Osteoblast (primary cell): Measurements from ENCODE around the gene PSPN. TPM values are rescaled to one million over a fixed set of nuclear protein-coding genes. Genes with fewer than 3 reads are reported as not detected.

Source experiments
- DNase-seq: peaks from one replicate; pipeline ENCODE4 v3.0.0; 2011; ENCODE audit warnings: low spot score, mixed read lengths; ENCODE audit not compliant: insufficient read length; ENCODE audit errors: missing footprints
- H2AFZ ChIP-seq: 2 replicates; pipeline ENCODE4 v1.6.0; 2011; ENCODE audit warnings: mild to moderate bottlenecking, low read length
- H3K27ac ChIP-seq: 2 replicates; pipeline ENCODE4 v1.5.1; 2011; ENCODE audit warnings: mild to moderate bottlenecking, low read depth, low read length, moderate library complexity
- H3K27me3 ChIP-seq: 2 replicates; pipeline ENCODE4 v1.6.0; 2012; ENCODE audit warnings: mild to moderate bottlenecking, control low read depth, inconsistent platforms, low read length, moderate library complexity; ENCODE audit not compliant: insufficient read depth
- H3K36me3 ChIP-seq: 2 replicates; pipeline ENCODE4 v1.5.1; 2011; ENCODE audit warnings: mild to moderate bottlenecking, low read length, control low read depth, moderate library complexity; ENCODE audit not compliant: insufficient read depth
- H3K4me1 ChIP-seq: 2 replicates; pipeline ENCODE4 v1.5.1; 2011; ENCODE audit warnings: mild to moderate bottlenecking, low read length, control low read depth, moderate library complexity; ENCODE audit not compliant: insufficient read depth
- H3K4me2 ChIP-seq: 2 replicates; pipeline ENCODE4 v1.6.0; 2011; ENCODE audit warnings: mild to moderate bottlenecking, low read length; ENCODE audit not compliant: insufficient read depth
- H3K4me3 ChIP-seq: fragments of 200-600 bp; sonication (generic); 3 replicates; pipeline ENCODE4 v1.5.1; 2012; ENCODE audit warnings: mild to moderate bottlenecking, low read length, inconsistent platforms; ENCODE audit not compliant: insufficient read depth
- H3K79me2 ChIP-seq: 2 replicates; pipeline ENCODE4 v1.6.0; 2012; ENCODE audit warnings: mild to moderate bottlenecking, low read length, control low read depth, inconsistent platforms; ENCODE audit not compliant: insufficient read depth
- H3K9me3 ChIP-seq: 2 replicates; pipeline ENCODE4 v1.5.1; 2011; ENCODE audit warnings: low read depth, low read length, control low read depth
- H4K20me1 ChIP-seq: 2 replicates; pipeline ENCODE4 v1.6.0; 2012; ENCODE audit warnings: mild to moderate bottlenecking, low read length, control low read depth; ENCODE audit not compliant: insufficient read depth
- CTCF ChIP-seq: IDR thresholded peaks from 2 replicates; pipeline ENCODE4 v1.5.1; 2011; ENCODE audit warnings: mild to moderate bottlenecking, low read depth, low read length, moderate library complexity; ENCODE audit errors: extremely low read depth
- total RNA-seq: library from RNA; depleted of rRNA; stranded (reverse); fragments of >200 nt; gene quantifications from 2 replicates; pipeline ENCODE4 v1.2.3, GENCODE V29; 2012

The PSPN gene
- total RNA-seq, 1 donor = 1.1 TPM

GRCh38 chr19:6381030-6381750 is 5.5 kb upstream of the PSPN start:
- H3K27me3 ChIP-seq = no peaks in the 10 kb centered on the region
- no peak for TF ChIP-seq CTCF

GRCh38 chr19:6379744-6380143 is 4.0 kb upstream of the PSPN start:
- Histone ChIP-seq H3K79me2 (no peaks in the 10 kb centered on the region), H3K36me3 (peaks cover 43% of the 10 kb centered on the region), H3K4me2 (no peak overlapping the region), H3K27ac (no peak overlapping the region), H3K27me3 (no peaks in the 10 kb centered on the region), H3K9me3 (no peaks in the 10 kb centered on the region), H3K4me3 (no peak overlapping the region), H2AFZ (no peak overlapping the region), H4K20me1 (no peaks in the 10 kb centered on the region), H3K4me1 (no peaks in the 10 kb centered on the region)
- peak; percentile 83 for DNase-seq
- no peak for TF ChIP-seq CTCF

More at GRCh38 chr19:6381030-6381750, 5.5 kb upstream of the PSPN start:
- H3K79me2 ChIP-seq = no peaks in the 10 kb centered on the region
- H3K27ac ChIP-seq = no peak overlapping the region
- peak; percentile 21 for DNase-seq
- H3K9me3 ChIP-seq = no peaks in the 10 kb centered on the region
- H2AFZ ChIP-seq = no peak overlapping the region
- no peak overlapping the region for H3K4me3 ChIP-seq
- H3K4me2 ChIP-seq = no peak overlapping the region
- no peaks in the 10 kb centered on the region for H4K20me1 ChIP-seq
- peaks cover 54% of the 10 kb centered on the region for H3K36me3 ChIP-seq
- no peaks in the 10 kb centered on the region for H3K4me1 ChIP-seq

GRCh38 chr19:6378486-6378885 is 2.8 kb upstream of the PSPN start:
- DNase-seq = peak; percentile 71
- no peaks in the 10 kb centered on the region for H4K20me1 ChIP-seq
- no peak overlapping the region for H3K4me2 ChIP-seq
- TF ChIP-seq CTCF = no peak
- H3K4me3 ChIP-seq = no peak overlapping the region
- H3K4me1 ChIP-seq = peaks cover 4% of the 10 kb centered on the region
- no peaks in the 10 kb centered on the region for H3K27me3 ChIP-seq
- H3K9me3 ChIP-seq = no peaks in the 10 kb centered on the region
- H3K27ac ChIP-seq = no peak overlapping the region
- peaks cover 42% of the 10 kb centered on the region for H3K36me3 ChIP-seq
- no peak overlapping the region for H2AFZ ChIP-seq
- H3K79me2 ChIP-seq = no peaks in the 10 kb centered on the region

- no peak overlapping the region for H3K27ac ChIP-seq
- H3K4me2 ChIP-seq = no peak overlapping the region
- no peaks in the 10 kb centered on the region for H3K9me3 ChIP-seq
- H3K36me3 ChIP-seq = peaks cover 37% of the 10 kb centered on the region
- H3K27me3 ChIP-seq = no peaks in the 10 kb centered on the region
- no peak overlapping the region for H2AFZ ChIP-seq
- peak; percentile 86 for DNase-seq
- no peak for TF ChIP-seq CTCF
- no peak overlapping the region for H3K4me3 ChIP-seq
- H3K4me1 ChIP-seq = peaks cover 4% of the 10 kb centered on the region
- H4K20me1 ChIP-seq = no peaks in the 10 kb centered on the region
- no peaks in the 10 kb centered on the region for H3K79me2 ChIP-seq
Observed at GRCh38 chr19:6378041-6378440, 2.3 kb upstream of the PSPN start.
